ENCODE data around the gene PYGO1.
"Not testable (repeated sequence)": the region's sequence is repeated elsewhere in the genome, so short reads cannot be mapped to it uniquely, and the experiment has no call there.

The PYGO1 gene

GRCh38 chr15:55562601-55563000 is 25.5 kb downstream of the PYGO1 start:
- no peak for DNase-seq

GRCh38 chr15:55555089-55555488 is 33.1 kb downstream of the PYGO1 start:
- no peak for DNase-seq

- no peak for DNase-seq
Observed at GRCh38 chr15:55552926-55553325, 35.2 kb downstream of the PYGO1 start.

GRCh38 chr15:55552451-55552850 is 35.7 kb downstream of the PYGO1 start:
- no peak for DNase-seq

- DNase-seq: no peak
Observed at GRCh38 chr15:55549305-55549704, 38.8 kb downstream of the PYGO1 start.

GRCh38 chr15:55546718-55547117 is 41.4 kb downstream of the PYGO1 start:
- DNase-seq: no peak

GRCh38 chr15:55535436-55535835 is 52.7 kb downstream of the PYGO1 start:
- DNase-seq: no peak

DNA sequence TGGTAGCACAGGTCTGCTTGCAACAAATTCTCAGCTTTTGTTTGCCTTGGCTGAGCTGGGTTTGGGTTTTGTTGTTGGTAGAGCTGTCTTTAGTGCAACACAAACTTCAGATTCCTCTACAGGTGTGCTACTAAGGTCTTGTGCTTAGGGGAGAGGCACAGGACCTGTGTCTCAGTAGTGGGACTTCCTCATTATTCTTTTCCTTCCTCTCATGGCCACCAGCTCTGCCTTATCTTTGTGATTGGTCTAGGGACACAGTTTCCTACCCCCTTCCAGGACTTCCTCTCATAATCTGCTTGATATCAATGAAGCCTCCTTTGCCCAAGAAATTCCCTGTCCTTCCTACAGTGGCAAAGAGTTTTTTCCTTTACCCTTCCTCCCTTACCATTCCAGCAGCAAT is 55.2 kb downstream of the PYGO1 start:
- DNase-seq: no peak

DNA sequence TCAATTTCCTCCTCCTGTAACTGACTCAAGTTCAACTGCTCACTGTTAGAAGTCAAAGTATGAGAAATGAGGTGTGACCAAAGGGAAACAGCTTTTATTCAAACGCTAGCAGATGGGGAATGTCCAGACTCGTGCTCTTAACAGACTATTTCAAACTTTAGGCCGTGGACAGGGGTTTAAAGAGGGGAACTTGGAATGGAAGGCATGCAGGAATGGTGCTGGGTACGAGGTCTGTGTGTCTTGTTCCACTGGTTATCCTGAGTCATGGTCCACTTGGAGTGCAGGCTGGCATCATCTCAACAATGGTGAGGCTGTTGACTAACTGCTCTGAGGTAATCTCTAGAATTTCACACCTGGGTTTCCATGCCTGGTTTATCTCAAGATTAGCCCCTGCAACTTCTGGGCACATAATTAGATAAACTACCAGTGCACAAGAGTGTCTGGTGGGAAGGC is 57.3 kb downstream of the PYGO1 start:
- no peak for DNase-seq

GRCh38 chr15:55528812-55529211 is 59.3 kb downstream of the PYGO1 start:
- DNase-seq: no peak

GRCh38 chr15:55527150-55527549 is 61.0 kb downstream of the PYGO1 start:
- no peak for DNase-seq

DNA sequence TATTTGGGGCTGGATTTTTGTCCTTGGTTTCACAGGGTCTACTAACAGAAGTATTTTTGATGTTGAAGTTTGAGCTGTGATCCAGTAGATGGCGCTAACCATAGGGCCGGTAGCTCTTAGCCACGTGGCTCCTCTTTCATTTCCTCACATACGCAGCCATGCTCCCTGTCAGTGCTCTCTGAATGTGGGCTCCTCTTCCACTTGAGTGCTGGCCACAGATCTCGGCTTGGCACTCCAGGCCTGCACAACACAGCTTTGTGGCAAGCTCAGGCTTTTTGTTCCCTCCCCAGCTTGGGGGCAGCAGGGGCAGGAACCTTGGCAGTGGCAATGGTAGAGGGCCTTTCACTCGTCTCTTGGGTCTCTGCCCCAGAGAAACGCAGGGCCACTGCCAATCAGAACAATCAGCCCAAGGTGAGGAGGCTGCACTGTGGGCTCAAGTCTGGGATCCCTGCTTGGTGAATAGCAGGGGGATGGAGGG is 61.5 kb downstream of the PYGO1 start:
- DNase-seq: peak; percentile 0

DNA sequence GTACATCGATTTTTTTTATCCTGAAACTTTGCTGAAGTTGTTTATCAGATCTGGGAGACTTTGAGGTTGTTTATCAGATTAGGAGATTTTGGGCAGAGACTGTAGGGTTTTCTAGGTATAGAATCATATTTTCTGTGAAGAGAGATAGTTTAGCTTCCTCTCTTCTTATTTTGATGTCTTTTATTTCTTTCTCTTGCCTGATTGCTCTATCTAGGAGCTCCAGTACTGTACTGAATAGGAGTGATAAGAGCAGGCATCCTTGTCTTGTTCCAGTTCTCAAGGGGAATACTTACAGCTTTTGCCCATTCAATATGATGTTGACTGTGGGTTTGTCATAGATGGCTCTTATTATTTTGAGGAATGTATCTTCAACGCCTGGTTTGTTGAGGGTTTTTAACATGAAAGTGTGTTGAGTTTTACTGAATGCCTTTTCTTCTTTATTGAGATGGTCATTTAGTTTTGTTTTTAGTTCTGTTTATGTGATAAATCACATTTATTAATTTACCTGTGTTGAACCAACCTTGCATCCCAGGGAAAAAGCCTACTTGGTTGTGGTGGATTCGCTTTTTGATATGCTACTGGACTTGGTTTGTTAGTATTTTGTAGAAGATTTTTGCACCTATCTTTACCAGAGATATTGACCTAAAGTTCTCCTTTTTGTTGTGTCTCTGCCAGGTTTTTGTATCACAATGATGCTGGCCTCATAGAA is 65.2 kb downstream of the PYGO1 start:
- no peak for DNase-seq

- DNase-seq: no peak
Observed at GRCh38 chr15:55518641-55519040, 69.5 kb downstream of the PYGO1 start.

- DNase-seq: no peak
Observed at GRCh38 chr15:55518009-55518408, 70.1 kb downstream of the PYGO1 start.

DNA sequence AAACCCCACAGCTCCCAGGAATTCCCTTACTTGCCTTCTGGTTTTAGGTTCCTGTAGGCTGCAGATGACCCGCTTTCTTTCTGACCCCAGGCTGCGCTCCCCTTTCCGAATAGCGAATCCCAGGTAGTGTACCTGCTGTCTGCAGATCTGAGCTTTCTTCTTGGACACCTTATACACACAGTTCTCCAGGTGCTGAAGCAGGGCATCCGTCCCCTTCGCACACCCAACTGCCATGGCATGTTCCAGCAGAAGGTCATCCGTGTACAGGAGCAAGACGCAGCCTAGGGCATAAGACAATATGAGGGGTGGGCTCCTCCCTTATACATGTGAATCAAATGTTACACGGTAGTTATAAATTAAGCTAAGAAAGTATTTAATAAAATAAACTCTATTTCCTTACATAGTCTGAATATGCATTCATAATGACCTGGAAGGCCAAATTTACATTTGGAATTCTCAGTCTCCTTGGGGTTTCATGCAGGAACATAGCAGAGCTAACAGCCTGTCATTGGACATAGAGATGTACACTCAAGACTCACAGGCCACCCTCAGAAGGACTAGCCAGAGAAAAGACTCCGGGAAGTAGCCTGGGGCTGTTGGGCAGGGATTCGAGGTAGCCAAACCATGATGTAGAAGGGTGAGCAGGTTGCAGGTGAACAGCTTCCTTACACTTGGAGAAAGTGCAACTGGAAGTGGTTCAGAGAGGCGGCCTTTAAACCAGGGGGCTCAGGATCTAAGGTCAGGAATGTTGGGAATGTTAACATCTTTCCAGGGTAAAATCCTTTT is 72.0 kb downstream of the PYGO1 start:
- DNase-seq: no peak

GRCh38 chr15:55515491-55515890 is 72.7 kb downstream of the PYGO1 start:
- no peak for DNase-seq

DNA sequence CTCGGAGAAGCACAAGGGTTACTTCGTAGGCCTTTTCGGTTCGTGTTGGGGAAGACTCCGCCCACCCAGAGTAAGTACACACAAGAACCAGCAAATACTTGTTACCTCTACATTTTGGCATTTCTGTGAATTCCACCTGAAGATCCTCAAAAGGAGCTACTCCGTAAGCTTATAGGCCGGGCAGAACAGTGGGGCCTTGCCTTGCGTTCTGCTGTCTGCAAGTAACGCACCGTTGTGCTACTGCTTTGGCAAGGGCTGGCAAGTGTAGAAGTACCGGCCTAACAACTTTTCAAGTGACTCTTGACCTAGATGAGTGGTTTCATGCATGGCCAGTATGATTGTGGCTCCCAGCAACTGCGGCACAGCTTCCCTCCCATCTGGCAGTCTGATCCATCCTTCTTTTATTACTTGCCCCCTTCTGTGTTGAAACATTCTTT is 73.7 kb downstream of the PYGO1 start:
- no peak for DNase-seq

DNA sequence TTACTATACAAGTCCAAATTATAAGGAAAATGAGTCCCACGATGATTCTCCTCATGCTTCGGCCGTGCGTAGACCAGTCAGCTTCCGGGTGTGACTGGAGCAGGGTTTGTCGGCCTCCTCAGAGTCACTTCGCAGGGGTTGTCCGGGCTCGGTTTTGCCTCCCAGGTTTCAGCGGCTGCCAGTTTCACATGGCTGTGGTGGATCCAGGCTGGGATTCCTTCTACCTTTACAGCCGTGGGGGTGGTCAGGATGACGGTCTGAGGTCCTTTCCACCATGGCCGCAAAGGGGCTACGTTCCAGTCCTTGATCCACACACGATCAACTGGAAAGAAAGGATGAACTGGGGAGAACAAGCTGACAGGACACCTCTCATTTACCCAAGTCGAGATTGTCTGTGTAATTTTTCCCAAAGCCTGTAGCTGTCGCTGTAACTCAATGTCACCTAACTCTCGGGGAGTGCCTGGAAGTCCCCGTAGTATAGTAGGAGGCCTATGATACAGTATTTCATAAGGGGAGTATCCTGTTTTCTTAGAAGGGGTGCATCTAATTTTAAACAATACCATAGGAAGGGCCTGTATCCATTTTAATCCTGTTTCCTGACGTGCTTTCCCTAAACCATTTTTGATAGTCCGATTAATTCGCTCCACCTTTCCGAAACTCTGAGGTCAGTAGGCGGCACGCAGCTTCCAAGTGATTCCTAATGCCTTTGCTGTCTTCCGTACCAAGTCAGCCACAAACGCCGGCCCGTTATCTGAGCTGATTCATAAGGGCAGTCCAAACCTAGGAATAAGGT is 74.3 kb downstream of the PYGO1 start:
- DNase-seq: not testable (repeated sequence)

GRCh38 chr15:55513152-55513551 is 75.0 kb downstream of the PYGO1 start:
- DNase-seq: no peak

DNA sequence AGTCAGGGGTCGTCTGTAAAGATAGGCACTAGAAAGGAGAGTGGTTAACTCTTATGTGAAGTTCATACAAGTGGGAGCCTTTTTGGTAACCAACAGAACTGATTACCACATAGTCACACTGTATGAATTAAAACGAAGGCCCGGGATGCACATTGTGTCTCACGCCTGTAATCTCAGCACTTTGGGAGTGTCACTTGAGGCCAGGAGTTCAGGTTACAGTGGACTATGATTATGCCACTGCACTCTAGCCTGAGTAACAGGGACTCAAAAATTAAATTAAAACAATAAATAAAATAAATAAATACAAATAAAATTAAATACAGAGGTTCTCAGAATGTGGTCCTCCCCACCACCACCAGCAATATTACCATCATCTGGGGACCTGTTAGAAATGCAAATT is 80.6 kb downstream of the PYGO1 start:
- no peak for DNase-seq

DNA sequence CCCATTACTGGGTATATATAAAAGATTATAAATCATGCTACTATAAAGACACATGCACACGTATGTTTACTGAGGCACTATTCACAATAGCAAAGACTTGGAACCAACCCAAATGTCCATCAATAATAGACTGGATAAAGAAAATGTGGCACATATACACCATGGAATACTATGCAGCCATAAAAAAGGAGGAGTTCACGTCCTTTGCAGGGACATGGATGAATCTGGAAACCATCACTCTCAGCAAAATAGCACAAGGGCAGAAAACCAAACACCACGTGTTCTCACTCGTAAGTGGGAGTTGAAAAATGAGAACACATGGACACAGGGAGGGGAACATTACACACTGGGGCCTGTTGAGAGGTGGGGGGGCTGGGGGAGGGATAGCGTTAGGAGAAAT is 82.7 kb downstream of the PYGO1 start:
- not testable (repeated sequence) for DNase-seq

- no peak for DNase-seq
Observed at GRCh38 chr15:55499151-55499550, 89.0 kb downstream of the PYGO1 start.
